GM23248 (cell line): ENCODE data around the gene DSTN. TPM values are rescaled to one million over a fixed set of nuclear protein-coding genes. Genes with fewer than 3 reads are reported as not detected.

Experiments used
- DNase-seq: peaks from one replicate; pipeline ENCODE4 v3.0.0-alpha.2; 2015
- H2AFZ ChIP-seq: fragments of 200-600 bp; sonication (generic); 2 replicates; pipeline ENCODE4 v1.6.1; 2016; ENCODE audit warnings: antibody characterized with exemption
- H3F3A ChIP-seq: fragments of 200-600 bp; sonication (generic); 2 replicates; pipeline ENCODE4 v1.6.1; 2016; ENCODE audit warnings: mild to moderate bottlenecking, antibody characterized with exemption, mixed run types; ENCODE audit not compliant: insufficient read depth
- H3K27ac ChIP-seq: fragments of 200-600 bp; sonication (generic); 2 replicates; pipeline ENCODE4 v1.5.1; 2016; ENCODE audit warnings: mild to moderate bottlenecking
- H3K27me3 ChIP-seq: fragments of 200-600 bp; sonication (generic); replicated peaks from 2 replicates; pipeline ENCODE4 v1.6.1; 2016; ENCODE audit warnings: mild to moderate bottlenecking; ENCODE audit not compliant: insufficient read depth
- H3K36me3 ChIP-seq: fragments of 200-600 bp; sonication (generic); 2 replicates; pipeline ENCODE4 v1.6.1; 2016; ENCODE audit warnings: low read depth, mild to moderate bottlenecking
- H3K4me1 ChIP-seq: fragments of 200-600 bp; sonication (generic); 2 replicates; pipeline ENCODE4 v1.6.1; 2016; ENCODE audit warnings: mild to moderate bottlenecking; ENCODE audit not compliant: insufficient read depth
- H3K4me2 ChIP-seq: fragments of 200-600 bp; sonication (generic); one replicate; pipeline ENCODE4 v1.6.1; 2016; ENCODE audit warnings: mild to moderate bottlenecking; ENCODE audit not compliant: unreplicated experiment
- H3K4me3 ChIP-seq: fragments of 200-600 bp; sonication (generic); 2 replicates; pipeline ENCODE4 v1.5.1; 2016; ENCODE audit warnings: mild to moderate bottlenecking
- H3K79me2 ChIP-seq: fragments of 200-600 bp; sonication (generic); 2 replicates; pipeline ENCODE4 v1.6.1; 2016; ENCODE audit warnings: mild to moderate bottlenecking; ENCODE audit not compliant: insufficient read depth
- H3K9ac ChIP-seq: fragments of 200-600 bp; sonication (generic); 2 replicates; pipeline ENCODE4 v1.6.1; 2016; ENCODE audit warnings: mild to moderate bottlenecking
- H3K9me2 ChIP-seq: fragments of 200-600 bp; sonication (generic); 2 replicates; pipeline ENCODE4 v1.6.1; 2016; ENCODE audit warnings: mixed run types, mild to moderate bottlenecking, moderate library complexity; ENCODE audit not compliant: insufficient read depth
- H3K9me3 ChIP-seq: fragments of 200-600 bp; sonication (generic); one replicate; pipeline ENCODE4 v1.6.1; 2017; ENCODE audit warnings: low read depth
- H4K20me1 ChIP-seq: fragments of 200-600 bp; sonication (generic); 2 replicates; pipeline ENCODE4 v1.6.0; 2016; ENCODE audit not compliant: insufficient read depth
- EZH2 ChIP-seq: fragments of 200-600 bp; sonication (generic); IDR thresholded peaks from 2 replicates; pipeline ENCODE4 v1.6.1; 2018; ENCODE audit warnings: antibody characterized with exemption, mild to moderate bottlenecking; ENCODE audit not compliant: insufficient read depth, poor library complexity, severe bottlenecking
- EZH2phosphoT487 ChIP-seq: fragments of 200-600 bp; sonication (generic); IDR thresholded peaks from 2 replicates; pipeline ENCODE4 v1.6.1; 2018; ENCODE audit warnings: antibody characterized with exemption, moderate library complexity, mild to moderate bottlenecking, low read depth; ENCODE audit not compliant: insufficient read depth
- WGBS, 2 experiments: methylation state at CpG; one replicate each; pipeline ENCODE4 v1.1.6; 2015 to 2017; ENCODE audit warnings: low lambda C conversion rate in 2 of 2, low coverage in 1 of 2; ENCODE audit errors: missing lambda C conversion rate in 2 of 2; 5-methylcytosine and 5-hydroxymethylcytosine counted together
- in situ Hi-C: fragments of 300-500 bp; cut with MboI; formaldehyde crosslinking; loops from 2 replicates; pipeline ENCODE4 v1.15.0; 2020
- polyA plus RNA-seq: library from polyadenylated mRNA; unstranded; fragments of >200 nt; fragmentation: Nextera tagmentation; extraction: Ambion mirVana; gene quantifications from 2 replicates; pipeline ENCODE4 v1.2.1, GENCODE V29; 2016
- total RNA-seq: library from RNA; depleted of rRNA; stranded (reverse); fragments of >200 nt; shearing (Covaris generic); gene quantifications from 2 replicates; pipeline ENCODE4 v1.2.3, GENCODE V29; 2014

DSTN gene
- total and polyA plus RNA-seq, 2 experiments from 2014 or later = 338 to 610 TPM

GRCh38 chr20:17562804-17563305 is 7.0 kb upstream of the DSTN start:
- Histone ChIP-seq H3K36me3 (no peaks in the 10 kb centered on the region), H3K27ac (peak overlapping the region; percentile 83), H3K9me3 (no peaks in the 10 kb centered on the region), H3F3A (peaks cover 31% of the 10 kb centered on the region), H3K79me2 (no peaks in the 10 kb centered on the region), H3K4me2 (no peak overlapping the region), H3K9ac (peak overlapping the region; percentile 55; the same call in 1 of the 2 replicates), H3K27me3 (no peaks in the 10 kb centered on the region), H4K20me1 (no peaks in the 10 kb centered on the region), H3K9me2 (no peaks in the 10 kb centered on the region), H3K4me1 (peaks cover 26% of the 10 kb centered on the region), H2AFZ (peak overlapping the region; percentile 62), H3K4me3 (no peak overlapping the region)
- no peak for TF ChIP-seq EZH2
- peak; percentile 92 for TF ChIP-seq EZH2phosphoT487
- in situ Hi-C loops = no loop called here
- WGBS, 2 experiments = 33 to 43% methylated on average over 2 of the region's 2 CpGs
- DNase-seq = peak; percentile 83

- H3K79me2 ChIP-seq = peaks cover 3% of the 10 kb centered on the region
- peaks cover 15% of the 10 kb centered on the region for H3K4me1 ChIP-seq
- H3K9me3 ChIP-seq = no peaks in the 10 kb centered on the region
- DNase-seq = peak; percentile 57
- in situ Hi-C loops = no loop called here
- no peak overlapping the region for H3K27ac ChIP-seq
- no peaks in the 10 kb centered on the region for H3K36me3 ChIP-seq
- peak overlapping the region; percentile 45 for H3K4me2 ChIP-seq
- no peaks in the 10 kb centered on the region for H3K9me2 ChIP-seq
- no peaks in the 10 kb centered on the region for H4K20me1 ChIP-seq
- no peak overlapping the region for H3K9ac ChIP-seq
- no peaks in the 10 kb centered on the region for H3K27me3 ChIP-seq
- peaks cover 18% of the 10 kb centered on the region for H3F3A ChIP-seq
- 39 to 46% methylated on average over 3 to 4 of the region's 4 CpGs for WGBS, 2 experiments
- peak overlapping the region; percentile 31; the same call in 1 of the 2 replicates for H2AFZ ChIP-seq
- no peak overlapping the region for H3K4me3 ChIP-seq
- TF ChIP-seq EZH2phosphoT487 (no peak), EZH2 (no peak)
These were observed 4.6 kb upstream of the DSTN start for GRCh38 chr20:17565169-17565845.

GRCh38 chr20:17566345-17566744 is 3.5 kb upstream of the DSTN start:
- Histone ChIP-seq H3K4me1 (peaks cover 15% of the 10 kb centered on the region), H3K9me3 (no peaks in the 10 kb centered on the region), H3K79me2 (peaks cover 13% of the 10 kb centered on the region), H3K27me3 (no peaks in the 10 kb centered on the region), H3K9me2 (no peaks in the 10 kb centered on the region), H3K9ac (no peak overlapping the region), H3K4me3 (no peak overlapping the region), H3K36me3 (no peaks in the 10 kb centered on the region), H3K4me2 (no peak overlapping the region), H3F3A (peaks cover 25% of the 10 kb centered on the region), H2AFZ (no peak overlapping the region), H4K20me1 (peaks cover 6% of the 10 kb centered on the region; the same call in 1 of the 2 replicates), H3K27ac (no peak overlapping the region)
- 86 to 87% methylated on average over 3 of the region's 3 CpGs for WGBS, 2 experiments
- DNase-seq = no peak
- in situ Hi-C loops = no loop called here
- TF ChIP-seq EZH2 (no peak), EZH2phosphoT487 (no peak)

- no peak for TF ChIP-seq EZH2phosphoT487
- TF ChIP-seq EZH2 = no peak
- Histone ChIP-seq H3K4me1 (peaks cover 26% of the 10 kb centered on the region), H4K20me1 (peaks cover 16% of the 10 kb centered on the region; the same call in 1 of the 2 replicates), H3K27me3 (no peaks in the 10 kb centered on the region), H3K27ac (peak overlapping the region; percentile 93), H3K9ac (peak overlapping the region; percentile 98), H3F3A (peaks cover 23% of the 10 kb centered on the region), H3K4me2 (peak overlapping the region; percentile 80), H2AFZ (peak overlapping the region; percentile 45; the same call in 1 of the 2 replicates), H3K9me3 (no peaks in the 10 kb centered on the region), H3K9me2 (no peaks in the 10 kb centered on the region), H3K36me3 (no peaks in the 10 kb centered on the region), H3K4me3 (peak overlapping the region; percentile 68), H3K79me2 (peaks cover 32% of the 10 kb centered on the region)
- WGBS, 2 experiments = 65 to 68% methylated on average over 6 of the region's 6 CpGs
- no peak for DNase-seq
- in situ Hi-C loops = no loop called here
These were observed 1.7 kb upstream of the DSTN start for GRCh38 chr20:17568045-17568788.
